CD4-positive, alpha-beta T cell treated with Interleukin-15 for 1 hour (primary cell): ENCODE results near the gene RNF130.
A peak's percentile ranks its signal among the peaks of the same experiment; 100 is the strongest.
"Not testable (repeated sequence)": the region's sequence is repeated elsewhere in the genome, so short reads cannot be mapped to it uniquely, and the experiment has no call there.

Source experiments
- DNase-seq: peaks from one replicate; pipeline ENCODE4 v3.0.0-alpha.2; 2020

RNF130 gene

DNA sequence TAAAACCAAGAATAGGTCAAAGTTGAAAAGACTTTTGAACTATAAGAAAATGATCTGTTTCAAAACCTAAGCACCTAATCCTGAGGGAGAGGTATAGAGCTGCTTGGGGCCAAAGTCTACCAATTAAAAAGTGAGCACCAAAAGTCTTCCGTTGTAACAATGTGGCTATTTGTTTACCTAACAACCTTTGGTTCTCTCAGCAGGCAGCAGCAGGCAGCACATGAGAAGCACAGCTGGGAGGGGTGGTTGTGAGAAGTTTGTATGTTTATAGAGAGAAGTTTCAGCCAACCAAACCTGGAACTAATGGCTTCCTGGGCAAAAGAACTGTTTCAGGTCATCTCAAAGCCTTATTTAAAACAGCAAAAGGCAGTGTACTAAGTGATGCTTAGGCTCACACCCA is 104.1 kb downstream of the RNF130 start:
- DNase-seq, result no peak

DNA sequence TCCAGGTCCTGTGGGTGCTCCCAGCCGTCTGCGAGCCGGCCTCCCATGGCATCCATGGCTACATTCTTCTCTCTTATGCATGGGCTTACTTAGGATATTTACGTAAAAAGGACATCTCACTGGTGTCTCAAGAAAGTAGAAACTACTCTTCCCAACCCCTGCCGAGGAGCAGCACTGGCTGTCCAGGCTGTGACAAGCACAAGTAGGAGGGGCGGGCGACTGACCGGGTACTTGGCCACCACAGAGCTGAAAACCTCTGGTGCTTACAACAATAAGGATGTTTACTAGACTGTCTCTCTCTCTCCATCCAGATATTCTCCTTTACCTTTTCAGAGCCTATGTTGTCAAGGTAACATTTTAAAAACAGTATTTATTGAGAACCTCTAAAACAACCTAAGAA is 107.5 kb downstream of the RNF130 start:
- DNase-seq, result no peak

- DNase-seq, result no peak
Measured at GRCh38 chr5:179963375-179963774, 108.2 kb downstream of the RNF130 start.

GRCh38 chr5:179960204-179960831 is 111.2 kb downstream of the RNF130 start:
- no peak for DNase-seq

- DNase-seq, result no peak
Measured at GRCh38 chr5:179959641-179960040, 111.9 kb downstream of the RNF130 start.

- not testable (repeated sequence) for DNase-seq
Measured at GRCh38 chr5:179959118-179959517, 112.4 kb downstream of the RNF130 start.

- no peak for DNase-seq
Measured at GRCh38 chr5:179955630-179956029, 115.9 kb downstream of the RNF130 start.

DNA sequence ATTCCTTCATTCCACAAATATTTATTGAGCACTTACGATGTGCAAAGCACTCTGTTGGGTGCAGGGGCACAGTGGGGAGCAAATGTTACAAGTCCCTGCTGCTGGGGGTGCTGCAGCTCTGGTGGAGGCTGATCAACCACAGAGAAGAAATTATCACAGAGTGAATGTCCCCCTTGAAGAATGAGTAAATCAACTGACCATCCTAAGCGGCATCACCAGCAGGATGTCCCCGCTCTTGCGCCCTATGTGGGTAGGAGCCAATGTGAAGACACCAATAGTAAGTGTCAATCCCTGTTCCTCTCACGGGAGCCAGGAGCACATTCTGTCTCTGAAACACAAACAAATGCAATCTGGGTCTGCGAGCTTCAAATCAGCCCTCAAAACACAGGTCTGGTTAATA is 116.5 kb downstream of the RNF130 start:
- no peak for DNase-seq

DNA sequence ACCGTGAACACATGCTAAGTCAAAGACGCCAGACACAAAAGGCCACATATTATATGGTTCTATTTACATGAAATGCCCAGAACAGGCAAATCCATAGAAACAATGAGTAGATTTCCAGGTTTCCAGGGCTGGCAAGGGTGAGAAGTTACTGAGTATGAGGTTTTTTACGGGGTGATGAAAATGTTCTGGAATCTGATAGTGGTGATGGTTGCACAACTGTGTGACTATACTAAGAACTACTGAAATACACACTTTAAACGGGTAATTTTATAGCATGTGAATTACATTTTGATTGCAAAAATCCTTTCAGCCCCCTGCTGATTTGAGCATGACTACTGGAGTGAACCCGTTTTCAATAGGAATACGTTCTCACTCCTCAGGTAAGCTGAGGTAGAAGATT is 117.1 kb downstream of the RNF130 start:
- DNase-seq, result no peak

- no peak for DNase-seq
Measured at GRCh38 chr5:179953987-179954386, 117.6 kb downstream of the RNF130 start.

- no peak for DNase-seq
Measured at GRCh38 chr5:179936976-179937681, 134.4 kb downstream of the RNF130 start.

DNA sequence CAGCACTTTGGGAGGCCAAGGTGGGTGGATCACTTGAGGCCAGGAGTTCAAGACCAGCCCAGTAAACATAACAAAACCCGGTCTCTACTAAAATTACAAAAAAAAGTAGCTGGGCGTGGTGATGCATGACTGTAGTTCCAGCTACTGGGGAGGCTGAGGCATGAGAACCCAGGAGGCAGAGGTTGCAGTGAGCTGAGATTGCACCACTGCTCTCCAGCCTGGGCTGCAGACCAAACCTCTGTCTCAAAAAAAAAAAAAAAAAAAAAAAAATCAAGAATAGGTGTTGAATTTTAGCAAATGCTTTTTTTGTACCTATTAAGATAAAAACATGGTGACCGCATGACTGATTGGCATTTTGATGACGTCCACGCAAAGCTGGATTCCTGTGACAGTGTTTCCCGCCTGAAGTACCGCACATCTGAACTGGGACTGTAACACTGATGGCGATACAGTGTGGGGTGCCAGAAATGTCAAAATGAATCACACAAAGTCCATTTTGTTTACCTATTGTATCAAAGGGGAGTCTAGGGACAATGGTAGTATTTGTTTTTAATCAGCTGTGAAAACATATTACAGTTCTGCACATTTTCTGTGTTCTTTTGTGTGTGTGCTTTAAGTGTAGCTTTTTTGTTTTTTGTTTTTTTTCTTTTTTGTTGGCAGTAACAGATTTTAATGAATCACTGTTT is 140.6 kb downstream of the RNF130 start:
- no peak for DNase-seq

DNA sequence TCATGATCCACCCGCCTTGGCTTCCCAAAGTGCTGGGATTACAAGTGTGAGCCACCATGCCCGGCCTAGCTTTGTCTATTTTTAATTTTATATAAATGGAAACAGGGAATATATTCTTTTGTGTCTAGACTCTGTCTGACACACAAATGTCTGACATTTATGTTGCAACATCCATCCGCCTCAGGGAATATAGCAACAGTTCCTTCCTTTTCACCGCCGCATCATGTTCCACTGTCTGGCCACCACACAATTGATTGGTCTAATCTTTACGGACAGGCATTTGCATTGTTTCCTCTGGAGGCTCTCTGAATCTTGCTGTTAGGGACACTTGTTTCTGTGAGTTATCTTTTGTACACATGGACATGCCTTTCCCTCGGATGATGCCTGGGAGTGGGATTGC is 143.7 kb downstream of the RNF130 start:
- DNase-seq, result no peak

DNA sequence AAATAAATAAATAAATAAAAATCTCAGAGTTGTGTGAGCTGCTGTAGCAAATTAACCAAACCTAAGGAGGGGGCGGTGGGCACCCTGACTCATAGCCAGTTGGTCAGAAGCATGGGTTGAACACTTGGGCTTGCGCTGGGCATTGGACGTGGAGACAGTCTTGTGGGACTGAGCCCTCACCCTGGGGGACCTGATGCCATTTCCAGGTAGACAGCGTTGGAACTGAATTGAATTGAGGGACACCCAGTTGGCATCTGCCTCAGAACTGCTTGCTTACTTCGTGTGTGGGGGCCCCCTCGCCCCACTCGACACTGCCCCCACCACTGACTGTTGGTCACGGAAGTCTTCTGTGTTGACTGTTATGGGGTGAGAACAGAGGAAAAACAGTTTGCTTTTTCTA is 144.9 kb downstream of the RNF130 start:
- no peak for DNase-seq

DNA sequence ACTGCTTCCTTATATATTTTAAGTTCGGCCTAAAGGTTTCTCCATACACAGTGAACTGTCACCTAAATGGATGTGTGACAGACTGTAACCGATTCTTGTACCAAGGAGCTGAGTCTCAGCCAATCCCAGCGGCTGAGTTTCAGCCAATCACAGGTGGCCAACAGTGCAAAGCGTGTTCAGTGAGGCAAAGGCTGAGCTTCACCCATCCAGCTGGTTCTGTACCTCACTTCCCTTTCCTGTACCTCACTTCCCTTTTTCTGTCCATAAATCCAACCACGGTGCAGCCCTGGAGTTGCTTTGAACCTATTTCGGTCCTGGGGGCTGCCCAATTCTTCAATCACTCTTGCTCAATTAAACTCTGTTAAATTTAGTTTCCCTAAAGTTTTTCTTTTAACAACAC is 148.1 kb downstream of the RNF130 start:
- DNase-seq, result peak; percentile 49

DNA sequence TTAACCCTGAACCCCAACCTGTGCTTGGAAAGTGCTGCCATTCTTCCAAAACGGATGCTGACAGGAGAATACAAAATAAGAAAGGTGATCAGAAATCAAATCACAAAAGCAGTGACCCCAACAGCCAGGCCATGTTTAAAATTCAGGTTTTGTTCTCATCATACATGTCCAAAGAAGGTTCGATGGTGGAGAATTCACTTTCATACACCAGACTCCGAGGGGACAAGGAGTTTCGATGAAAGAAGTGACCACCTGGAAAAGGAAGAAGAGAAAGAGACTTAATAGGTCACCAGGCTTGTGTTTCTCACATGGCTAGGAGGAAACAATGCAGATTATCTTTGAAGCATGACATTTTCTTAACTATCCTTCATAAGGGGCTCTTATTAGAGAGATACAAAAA is 151.4 kb downstream of the RNF130 start:
- DNase-seq, result no peak

DNA sequence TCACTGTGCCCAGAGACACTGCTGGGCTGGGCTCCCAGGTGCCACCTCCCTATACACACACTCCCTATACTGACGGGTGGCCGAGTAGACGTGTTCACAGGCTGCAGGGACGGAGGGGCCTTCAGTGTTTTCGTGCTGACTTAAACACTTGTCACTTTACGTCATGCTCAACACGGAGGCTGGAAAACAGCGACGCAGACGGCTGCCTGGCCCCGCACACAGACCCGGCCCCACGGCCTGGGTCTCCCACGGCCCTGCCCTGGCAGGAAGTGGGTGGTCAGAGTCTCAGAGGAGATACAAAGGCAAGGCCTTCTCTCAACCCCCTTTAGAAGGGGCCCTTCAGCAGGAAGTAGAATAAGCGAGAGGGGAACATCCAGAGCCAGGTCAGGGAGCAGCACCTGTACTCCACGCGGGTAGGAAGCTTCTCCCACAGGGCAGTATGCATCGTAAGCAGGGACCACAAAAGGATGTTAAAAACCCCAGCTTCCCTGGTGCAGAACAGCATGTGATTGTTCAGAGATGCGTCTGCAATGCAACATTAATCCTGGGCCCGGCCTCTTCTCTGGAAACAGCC is 152.0 kb downstream of the RNF130 start:
- DNase-seq, result no peak

DNA sequence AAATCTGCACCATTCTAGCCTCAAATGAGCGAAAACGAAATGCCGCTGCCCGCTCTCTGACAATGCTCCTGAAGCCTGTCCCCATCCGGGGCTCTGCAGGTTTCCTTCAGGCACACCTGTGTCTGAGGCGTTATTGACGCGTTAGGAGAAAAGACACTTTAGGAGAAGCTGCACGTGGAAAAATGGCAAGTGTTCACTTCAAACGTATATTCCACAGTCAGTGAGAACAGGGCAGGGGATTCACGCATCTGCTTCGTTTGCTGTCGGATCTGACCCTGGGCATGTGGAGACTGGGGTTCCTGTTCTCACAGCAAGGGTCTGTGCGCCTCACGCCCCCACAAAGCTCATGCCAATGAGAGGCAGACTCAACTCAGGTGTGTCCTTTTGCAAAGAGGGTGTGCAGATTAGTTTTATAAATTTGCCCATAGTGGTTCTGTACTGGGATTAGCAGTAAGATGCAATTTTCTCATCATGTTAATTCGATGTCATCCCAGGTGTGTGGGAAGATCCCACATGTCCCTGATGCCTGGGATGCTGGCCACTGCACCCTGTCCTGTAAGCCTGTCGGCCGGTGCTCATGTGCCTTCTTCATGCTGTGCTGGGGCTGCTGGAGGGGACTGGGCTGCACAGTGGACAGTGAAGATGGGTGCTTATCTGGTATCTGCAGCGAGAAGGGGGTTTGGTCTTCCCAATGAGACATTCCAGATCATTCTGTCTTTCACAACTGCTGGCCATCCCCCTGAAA is 152.6 kb downstream of the RNF130 start:
- no peak for DNase-seq

- DNase-seq, result no peak
Measured at GRCh38 chr5:179916523-179916922, 155.0 kb downstream of the RNF130 start.

DNA sequence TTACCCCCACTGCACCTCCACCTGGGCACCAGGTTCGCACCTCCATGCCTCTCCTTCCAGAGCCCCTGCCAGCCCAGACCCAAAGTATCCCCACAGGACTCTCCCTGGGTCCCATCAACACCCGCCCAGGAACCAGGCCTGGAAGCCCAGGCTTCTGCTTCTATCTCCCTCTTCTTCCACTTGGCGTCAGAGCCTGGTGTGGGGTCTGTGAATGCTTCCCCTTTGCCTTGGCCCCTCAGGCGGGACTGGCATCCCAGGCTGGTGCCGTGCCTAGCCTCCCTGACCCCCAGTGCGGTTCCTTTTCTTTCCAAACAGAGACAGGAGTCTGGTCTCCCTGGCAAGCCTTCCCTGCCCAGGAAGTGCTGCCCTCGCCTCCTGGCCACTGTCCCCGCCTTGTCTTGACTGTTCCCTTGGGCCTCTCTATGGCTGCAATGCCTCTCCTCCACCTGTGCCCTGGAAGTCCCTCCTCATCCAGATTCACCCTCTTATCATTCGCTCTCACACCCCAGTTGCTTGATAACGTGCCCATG is 156.1 kb downstream of the RNF130 start:
- DNase-seq, result no peak

- DNase-seq, result peak; percentile 51
Measured at GRCh38 chr5:179914032-179914755, 157.4 kb downstream of the RNF130 start.

GRCh38 chr5:179913461-179913860 is 158.1 kb downstream of the RNF130 start:
- no peak for DNase-seq
